Activated T-helper 1 cell treated with anti-CD3 and anti-CD28 coated beads, Interleukin-2, amount 50 U/mL, for 16 hours (primary cell): ENCODE data around the gene CALR3.
"Not testable (repeated sequence)": the region's sequence is repeated elsewhere in the genome, so short reads cannot be mapped to it uniquely, and the experiment has no call there.

Experiments
- DNase-seq, 2 donors: peaks; one replicate each; pipeline ENCODE4 v3.0.0-alpha.2; 2020; ENCODE audit warnings: low read depth in 1 of 2, low spot score in 1 of 2

The CALR3 gene, protein sequence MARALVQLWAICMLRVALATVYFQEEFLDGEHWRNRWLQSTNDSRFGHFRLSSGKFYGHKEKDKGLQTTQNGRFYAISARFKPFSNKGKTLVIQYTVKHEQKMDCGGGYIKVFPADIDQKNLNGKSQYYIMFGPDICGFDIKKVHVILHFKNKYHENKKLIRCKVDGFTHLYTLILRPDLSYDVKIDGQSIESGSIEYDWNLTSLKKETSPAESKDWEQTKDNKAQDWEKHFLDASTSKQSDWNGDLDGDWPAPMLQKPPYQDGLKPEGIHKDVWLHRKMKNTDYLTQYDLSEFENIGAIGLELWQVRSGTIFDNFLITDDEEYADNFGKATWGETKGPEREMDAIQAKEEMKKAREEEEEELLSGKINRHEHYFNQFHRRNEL

DNA sequence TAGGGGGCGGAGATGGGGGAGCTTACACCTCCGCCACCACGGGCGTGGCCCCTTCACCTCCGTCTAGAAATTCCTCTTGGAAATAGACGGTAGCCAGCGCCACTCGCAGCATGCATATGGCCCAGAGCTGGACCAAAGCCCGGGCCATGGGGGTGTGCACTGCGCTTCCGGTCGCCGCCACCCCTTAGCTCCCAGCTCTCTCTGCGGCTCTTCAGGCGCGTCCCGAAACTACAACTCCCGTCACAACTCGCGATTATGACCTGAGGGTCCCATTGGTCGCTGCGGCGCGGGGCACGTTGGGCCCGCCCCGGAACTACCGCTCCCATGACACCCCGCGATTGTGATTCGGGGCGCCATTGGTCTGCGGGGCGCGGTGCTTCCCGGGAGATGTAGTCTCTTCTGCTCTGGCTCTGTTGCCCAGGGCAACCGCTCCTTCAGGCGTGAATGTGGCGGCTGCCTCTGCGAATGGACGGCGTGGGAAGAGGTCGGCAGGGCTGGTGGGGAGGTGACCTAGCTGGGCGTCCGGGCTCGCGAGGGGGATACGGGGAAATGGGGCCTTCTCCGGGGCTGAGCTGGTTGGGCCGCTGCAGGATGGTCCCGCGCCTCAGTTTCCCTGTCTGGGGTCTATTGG, at the start of gene CALR3, which contains the start of gene C19orf44:
TSS of gene CALR3 (minus strand) at position 186 of the 631 bp plus-strand sequence. CDS start at position 148, 38 bp downstream.
TSS of gene C19orf44 (plus strand) at position 413 of the 631 bp plus-strand sequence. CDS start 4,399 bp downstream, outside the sequence.
- peak; percentile 93 to 95 for DNase-seq

DNA sequence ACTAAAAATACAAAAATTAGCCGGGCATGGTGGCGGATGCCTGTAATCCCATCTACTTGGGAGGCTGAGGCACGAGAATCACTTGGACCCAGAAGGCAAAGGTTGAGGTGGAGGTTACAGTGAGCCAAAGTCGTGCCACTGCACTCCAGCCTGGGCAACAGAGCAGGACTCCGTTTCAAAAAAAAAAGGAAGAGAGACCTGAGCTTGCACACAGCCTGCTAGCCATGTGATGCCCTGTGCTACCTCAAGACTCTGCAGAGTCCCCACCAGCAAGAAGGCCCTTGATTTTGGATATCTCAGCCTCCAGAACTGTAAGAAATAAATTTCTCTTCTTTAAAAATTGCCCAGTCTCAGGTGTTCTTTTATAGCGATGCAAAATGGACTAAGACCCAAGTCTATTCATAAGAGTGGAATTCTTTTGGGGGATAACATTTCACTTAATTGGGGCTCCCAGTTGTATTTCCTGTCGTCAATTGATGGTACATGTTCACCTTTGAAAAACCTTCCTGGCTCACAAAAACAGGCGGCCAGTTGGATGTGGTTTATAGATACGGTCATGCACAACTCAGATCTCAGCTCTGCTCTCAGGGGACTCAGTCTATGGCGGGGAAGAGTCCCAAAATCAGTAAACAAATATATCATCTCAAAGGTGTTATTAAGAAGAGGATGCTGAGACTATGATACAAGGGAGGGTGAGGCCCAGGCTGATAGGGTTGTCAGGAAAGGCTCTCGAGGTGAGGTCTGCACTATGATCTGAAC, 48.7 kb upstream of the CALR3 start:
- no peak for DNase-seq

DNA sequence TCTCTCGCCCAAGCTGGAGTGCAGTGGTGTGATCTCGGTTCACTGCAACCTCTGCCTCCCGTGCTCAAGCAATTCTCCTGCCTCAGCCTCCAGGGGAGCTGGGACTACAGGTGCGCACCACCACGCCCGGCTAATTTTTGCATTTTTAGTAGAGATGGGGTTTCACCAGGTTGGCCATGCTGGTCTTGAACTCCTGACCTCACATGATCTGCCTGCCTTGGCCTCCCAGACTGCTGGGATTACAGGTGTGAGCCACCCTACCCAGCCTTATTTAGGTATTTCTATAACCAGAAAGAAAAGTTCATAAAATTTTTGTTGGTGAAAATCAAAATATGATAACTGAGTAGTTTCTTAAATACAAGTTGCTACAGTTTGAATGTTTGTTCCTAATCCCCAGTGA, 47.8 kb upstream of the CALR3 start:
- not testable (repeated sequence) for DNase-seq

DNA sequence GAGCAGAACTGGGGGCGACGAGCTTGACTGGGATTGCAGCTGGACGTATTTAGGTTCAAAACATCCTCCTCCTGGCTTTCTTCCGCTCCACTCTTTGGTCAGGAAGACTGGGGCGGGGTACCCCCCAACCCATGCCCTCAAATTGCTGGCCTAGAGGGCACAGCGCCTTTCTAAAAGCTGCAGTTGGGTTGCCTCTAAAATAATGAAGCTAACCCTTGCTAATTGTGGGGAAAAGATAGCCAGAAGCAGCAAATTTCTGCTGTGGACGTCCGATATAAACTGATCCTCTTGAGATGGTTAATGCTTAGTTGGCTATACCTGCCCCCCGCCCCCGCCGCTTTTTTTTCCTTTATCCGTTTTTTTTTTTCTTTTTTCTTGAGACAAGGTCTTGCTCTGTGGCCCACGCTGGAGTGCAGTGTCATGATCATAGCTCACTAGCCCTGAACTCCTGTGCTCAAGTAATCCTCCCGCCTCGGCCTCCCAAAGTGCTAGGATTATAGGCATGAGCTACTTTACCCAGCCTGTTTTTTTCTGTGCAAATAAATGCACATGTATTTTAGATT, 47.0 kb upstream of the CALR3 start:
- no peak for DNase-seq

DNA sequence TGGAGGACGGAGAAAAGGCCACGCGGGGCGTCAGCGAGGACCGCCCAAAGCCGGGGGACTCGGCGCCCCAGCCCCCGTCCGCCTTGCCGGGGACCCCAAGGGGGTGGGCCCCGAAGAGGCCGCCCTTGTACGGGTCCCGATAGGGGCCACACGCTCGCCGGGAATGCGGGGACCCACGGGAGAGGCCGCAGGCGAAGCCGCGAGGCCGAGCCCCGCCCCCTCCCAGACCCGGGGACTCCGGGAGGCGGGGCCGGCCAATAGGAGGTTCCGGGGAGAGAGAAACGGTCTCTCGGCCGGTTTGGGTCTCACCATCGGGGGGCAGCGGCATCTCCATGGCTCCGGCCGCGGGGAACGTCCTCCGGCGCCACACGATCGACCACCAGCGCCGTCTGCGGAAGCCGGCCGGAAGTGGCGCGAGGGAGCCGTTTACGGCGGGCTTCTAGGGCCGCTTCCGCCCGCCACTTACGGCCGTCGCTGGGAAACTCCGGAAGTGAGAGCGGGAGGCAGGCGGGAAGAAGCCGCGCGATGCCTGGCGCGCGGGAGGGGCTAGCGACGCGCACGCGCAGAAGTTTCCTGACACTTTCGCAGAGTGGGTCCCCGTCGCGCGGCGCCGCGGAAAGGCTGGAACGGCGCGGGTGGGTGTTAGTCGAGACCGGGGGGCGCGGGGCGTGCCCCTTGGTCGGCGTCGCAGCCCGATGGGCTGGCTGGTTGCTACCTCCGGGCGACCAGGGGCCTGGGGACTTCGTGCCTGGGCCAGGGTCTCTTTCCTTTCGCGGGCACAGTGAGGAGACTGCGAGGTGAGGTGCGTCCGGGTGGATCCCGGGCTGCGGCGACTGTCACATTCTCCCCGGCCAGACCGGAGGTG, 46.3 kb upstream of the CALR3 start, which contains the start of gene CHERP:
TSS of gene CHERP (minus strand) at position 393 of the 865 bp plus-strand sequence. CDS start at position 334, 59 bp downstream.
- DNase-seq: peak; percentile 91

DNA sequence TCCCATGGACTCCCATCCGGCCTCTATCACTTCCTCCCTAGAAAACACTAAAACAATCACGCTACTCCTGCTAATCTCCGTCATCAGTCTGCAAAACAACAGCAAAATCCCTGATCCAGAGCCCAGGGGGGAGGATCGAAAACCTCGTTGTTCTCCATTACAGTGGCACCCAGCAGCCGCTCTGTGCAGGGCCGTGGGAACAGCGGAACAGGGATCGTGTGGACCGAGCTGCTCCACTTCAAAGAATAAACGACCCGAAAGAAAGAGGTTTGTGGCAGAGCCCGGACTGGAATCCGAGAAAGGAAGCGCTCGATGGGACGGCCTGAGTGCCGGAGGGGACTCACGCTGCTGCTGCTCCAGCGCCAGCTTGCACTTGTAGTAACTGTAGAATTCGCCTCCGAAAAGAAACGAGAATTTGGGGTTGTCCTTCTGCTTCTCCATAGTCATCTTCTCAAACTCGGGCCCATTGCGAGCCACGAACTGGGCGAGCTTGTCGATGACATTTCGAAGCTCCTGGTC, 45.6 kb upstream of the CALR3 start:
- DNase-seq: no peak

DNA sequence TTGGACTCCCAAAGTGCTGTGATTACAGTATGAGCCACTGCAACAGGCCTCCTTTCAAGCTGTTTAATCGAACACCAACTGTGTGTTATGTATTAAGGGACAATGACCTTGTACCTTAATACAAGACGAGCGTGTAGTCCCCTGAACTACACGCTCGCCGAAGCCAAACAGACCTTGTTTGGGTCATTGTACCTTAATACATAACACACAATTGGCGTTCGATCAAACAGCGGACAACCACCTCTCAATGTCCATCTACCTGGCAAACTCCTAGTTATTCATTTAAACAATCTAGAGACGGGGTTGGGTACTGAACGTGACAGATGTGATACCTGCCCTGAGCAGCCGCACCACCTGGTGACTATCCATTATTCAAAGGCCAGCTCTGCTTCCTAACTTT, 45.0 kb upstream of the CALR3 start:
- no peak for DNase-seq

DNA sequence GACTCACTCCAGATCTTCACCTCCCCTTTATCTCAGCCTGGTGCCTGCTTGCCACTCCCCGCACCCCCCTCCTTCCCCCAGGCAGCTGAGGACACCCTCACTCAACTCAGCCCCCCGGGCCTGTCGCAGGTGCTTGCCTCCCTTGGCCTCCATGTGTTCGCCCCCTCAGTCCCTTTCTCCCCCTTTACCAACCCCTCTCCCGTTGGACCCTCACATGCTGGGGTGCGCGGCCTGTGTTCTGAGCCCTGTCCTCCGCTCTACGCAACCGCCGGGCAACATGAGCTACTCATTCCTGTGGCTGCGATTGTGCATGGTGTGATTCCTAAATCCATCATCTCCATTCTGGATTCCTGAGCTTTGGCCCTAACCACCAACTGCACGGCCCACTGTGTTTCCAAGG, 41.1 kb upstream of the CALR3 start:
- no peak for DNase-seq

DNA sequence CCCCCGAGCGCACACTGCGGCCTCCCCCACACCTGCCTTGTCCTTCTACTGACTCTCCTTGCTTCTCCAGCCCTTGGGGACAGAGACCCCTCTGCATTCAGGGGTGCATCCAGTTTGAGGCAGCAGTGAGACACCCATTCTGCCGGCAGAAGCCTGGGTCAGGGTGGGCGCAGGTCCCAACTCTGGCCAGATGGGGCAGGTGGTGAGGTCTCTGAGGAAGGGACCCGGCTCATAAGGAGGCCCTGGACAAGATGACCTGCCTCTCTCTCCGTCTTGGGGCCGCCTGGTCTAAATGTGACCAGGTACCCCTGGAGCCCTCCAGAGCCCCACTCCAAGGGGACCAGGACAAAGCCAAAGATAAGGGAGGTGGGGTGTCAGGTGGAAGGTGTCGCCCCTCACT, 40.2 kb upstream of the CALR3 start:
- DNase-seq: no peak

DNA sequence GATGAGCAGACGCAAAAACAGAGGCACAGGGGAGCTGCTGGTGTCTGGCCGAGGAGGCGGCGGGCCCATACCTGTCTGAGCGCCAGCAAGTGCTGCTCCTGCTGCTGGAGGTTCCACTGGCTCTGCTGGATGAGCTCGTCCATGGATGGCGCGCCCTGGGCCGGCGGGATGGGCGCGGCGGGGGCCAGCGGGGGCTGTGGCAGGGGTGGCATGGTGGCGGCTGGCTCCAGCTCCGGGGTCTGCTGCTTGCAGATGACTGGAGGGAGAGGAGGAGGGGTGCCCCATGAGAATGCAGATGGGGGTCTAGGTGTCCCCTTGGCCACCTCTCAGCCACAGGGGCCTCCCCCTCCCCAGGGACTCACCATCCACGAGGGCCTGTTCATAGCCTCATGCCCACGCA, 39.4 kb upstream of the CALR3 start:
- no peak for DNase-seq

DNA sequence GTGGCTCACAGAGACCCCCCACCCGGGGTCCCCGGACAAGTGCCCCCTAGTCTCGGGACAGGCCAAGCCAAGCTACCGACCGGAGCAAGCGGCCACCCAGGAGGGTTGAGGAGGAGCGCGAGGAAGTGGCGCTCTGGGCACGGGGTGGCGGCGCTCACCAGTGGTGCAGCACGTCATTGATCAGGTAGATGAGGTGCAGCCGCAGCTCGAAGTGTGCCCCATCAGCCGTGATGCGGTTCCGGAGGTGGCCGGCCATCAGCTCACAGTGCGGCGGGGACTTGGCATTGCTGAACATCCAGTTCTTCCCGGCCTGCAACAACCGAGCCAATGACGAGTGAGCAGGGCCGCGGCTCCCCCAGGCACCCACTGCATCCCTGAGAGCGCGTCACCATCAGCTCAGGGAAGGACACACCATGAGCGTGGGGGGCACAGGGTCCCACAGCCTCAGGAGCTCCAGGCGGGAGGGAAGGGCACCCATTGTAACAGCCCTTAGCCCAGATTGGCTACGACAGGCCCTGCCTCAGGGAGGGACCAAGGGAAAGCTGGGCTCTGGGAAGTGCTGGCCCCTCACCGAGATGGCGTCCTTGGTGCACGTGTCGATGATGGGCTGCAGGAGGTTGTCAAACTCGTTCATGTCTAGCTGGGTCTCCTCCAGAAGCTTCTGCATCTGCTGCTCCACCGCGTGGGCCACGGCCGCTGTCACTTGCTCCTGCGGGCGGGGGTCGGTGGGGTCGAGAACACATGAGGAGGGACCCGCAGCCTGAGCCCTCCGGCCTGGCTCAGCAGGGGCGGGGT, 36.7 kb upstream of the CALR3 start:
- no peak for DNase-seq

DNA sequence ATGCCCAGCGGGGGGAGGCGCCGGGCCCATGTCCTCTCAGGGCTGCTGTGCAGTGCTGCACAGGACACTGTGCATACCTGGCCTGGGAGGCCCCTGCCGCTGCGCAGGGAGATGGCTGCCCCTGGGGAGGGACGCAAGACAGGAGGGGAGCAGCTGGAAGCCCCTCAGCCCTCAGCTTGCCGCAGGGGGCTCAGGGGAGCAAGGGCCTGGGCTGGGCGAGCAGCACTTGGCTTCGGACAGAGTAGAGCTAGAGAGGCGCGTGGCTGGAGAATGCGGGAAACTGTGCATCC, 35.4 kb upstream of the CALR3 start:
- no peak for DNase-seq

DNA sequence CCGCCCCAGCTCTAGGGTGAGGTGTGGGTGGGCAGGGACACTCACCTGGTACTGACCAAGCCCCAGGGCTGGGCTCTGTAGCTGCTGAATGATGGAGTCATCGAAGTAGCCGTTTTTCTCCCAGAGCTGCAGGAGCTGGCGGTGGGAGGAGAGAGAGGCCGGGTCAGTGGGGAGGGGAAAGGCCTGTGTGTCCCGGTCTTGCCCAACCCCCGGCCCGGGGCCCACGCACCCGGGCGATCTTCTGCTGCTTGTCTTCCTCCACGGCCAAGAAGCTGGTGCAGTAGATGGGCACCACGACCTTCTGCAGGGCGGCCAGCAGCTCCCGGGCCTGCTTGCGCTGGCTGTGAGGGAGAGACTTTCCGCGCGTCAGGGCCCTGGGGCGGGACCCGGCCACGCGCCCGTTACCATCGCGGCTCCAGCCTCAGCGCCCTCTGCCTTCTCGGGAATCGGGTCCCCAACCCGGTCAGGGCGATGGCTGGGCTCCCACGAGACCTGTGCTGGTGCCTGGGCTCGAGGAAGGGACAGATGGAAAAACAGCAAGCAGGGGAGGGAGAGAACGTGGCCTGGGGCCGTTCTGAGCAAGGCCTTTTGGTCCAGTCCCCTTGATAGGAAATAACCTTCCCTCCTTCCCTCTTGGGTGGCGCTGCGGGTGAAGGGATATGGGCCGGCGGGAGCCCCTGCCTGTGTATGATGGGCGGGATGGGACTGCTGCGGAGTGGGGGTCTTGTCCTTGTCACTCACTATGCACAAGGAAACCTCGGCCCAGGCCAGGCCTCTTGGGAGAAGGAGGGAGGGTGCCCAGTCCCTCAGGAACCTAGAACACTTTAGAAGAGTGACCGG, 34.8 kb upstream of the CALR3 start:
- no peak for DNase-seq

DNA sequence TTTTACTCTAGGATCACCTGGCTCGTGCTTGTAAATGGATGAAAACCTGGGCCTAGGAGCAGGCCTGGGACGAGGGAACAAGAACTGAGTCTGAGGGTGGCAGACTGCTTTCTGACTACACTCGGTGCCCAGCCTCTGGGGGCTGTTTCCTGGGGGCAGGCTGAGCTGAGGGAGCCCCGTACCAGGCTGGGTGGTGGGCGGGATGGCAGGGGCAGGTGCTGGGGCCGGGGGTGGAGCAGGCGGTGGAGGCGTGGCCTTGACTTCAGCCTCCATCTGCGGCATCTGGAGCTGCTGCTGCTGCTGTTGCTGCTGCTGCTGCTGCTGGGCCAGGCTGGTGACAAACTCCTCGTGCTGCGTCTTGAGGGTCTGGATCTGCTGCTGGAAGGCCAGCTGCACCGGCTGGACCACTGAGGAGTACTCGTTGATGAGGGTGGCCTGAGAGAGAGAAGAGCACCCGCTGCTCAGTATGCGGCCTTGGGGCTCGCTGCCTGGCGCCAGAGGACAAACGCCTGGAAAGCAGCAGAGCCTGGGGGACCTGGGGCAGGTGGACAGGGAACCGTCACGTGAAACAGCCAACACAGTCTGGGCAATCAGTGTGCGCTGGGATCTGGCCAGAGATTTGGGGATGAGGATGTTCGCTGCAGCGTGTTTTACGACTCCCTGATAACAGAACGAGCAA, 33.6 kb upstream of the CALR3 start:
- DNase-seq: no peak

DNA sequence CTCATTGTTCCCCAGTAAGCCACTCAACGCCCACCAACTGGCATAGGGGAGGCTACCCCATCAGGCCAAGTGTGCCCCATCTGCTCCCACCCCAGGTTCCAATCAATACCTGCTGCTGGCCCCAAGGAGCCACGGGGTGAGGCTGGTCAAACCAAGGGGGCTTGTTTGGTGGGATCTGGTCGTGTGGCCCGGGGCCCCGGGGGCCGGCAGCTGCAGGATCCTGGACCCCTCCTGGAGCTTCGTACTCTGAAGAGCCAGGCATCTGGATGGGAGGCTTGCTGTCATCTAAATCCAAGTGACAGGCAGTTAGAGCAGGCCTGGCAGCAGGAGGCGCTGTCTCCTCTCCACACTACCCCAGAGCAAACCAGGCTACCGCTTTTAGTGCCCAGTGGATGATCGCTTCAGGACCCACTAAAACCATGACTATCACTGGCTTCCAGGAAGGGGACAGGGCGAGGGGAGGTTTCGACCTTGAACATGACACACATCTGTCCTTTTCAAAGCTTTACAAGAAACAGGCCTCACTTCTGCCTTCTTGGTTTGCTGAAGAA, 32.1 kb upstream of the CALR3 start:
- no peak for DNase-seq

DNA sequence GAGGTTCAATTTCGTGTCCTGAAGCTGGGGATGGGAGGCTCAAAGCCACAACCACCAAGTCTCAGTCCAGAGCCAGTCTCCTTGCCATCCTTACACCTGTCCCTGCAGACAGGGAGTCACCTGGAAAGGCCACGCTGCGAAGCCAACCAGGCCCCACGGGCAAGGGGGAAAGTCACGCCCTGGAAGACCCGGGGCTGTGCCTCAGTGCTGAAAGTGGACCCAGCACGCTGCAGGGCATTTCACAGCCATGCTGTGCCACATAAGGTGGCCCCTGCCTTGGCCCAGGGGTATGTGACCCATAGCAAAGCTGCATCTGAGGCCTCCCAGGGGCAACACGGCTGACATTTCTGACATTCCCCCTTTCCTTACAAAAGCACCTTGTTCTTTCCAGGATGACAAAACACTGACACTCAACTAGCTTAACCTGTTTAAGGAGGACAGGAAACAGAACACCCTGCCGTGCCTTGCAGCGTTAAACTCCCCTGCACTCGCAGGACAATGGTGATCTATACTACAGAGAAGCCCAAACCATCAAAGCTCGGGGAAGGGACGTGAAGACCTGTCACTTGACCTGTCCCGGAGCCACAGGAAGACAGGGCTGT, 31.5 kb upstream of the CALR3 start:
- no peak for DNase-seq

DNA sequence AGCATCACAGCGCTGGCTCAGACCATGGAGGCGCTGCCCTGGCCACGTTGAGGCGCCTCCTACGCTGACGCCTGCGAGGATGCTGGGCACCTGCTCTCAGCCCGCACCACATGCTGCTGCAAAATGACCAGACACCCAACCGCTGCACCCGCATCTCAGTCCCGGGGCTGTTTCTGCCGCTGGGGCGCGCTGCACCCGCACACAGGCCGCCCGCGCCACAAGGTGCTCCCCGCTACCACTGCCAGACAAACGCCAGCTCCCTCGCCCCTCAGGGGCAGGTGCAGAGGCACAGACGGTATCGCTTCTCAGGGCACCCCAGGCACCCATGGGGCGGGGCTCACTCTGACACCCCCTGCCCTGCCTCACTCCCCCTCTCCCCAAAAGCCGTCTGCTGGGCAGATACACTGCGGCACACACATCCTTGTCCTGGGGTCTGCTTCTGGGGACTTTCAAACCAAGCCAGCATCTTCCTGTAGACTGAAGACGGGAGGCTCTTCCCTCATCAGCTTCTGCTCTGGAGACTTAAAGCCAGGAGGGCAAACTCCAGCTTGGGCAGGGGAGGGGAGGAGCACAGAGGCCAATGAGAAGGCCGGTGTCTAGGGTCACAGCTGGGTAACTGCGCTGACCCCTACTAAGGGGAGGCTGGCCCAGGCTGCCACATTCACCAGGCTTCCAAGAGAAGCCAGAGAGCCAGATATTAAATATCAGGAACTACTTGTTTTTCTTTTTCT, 29.9 kb upstream of the CALR3 start:
- no peak for DNase-seq
